ENCODE data around the gene RPRD1A.
A peak's percentile ranks its signal among the peaks of the same experiment; 100 is the strongest.
"Not testable (repeated sequence)": the region's sequence is repeated elsewhere in the genome, so short reads cannot be mapped to it uniquely, and the experiment has no call there.

The RPRD1A gene, protein sequence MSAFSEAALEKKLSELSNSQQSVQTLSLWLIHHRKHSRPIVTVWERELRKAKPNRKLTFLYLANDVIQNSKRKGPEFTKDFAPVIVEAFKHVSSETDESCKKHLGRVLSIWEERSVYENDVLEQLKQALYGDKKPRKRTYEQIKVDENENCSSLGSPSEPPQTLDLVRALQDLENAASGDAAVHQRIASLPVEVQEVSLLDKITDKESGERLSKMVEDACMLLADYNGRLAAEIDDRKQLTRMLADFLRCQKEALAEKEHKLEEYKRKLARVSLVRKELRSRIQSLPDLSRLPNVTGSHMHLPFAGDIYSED

DNA sequence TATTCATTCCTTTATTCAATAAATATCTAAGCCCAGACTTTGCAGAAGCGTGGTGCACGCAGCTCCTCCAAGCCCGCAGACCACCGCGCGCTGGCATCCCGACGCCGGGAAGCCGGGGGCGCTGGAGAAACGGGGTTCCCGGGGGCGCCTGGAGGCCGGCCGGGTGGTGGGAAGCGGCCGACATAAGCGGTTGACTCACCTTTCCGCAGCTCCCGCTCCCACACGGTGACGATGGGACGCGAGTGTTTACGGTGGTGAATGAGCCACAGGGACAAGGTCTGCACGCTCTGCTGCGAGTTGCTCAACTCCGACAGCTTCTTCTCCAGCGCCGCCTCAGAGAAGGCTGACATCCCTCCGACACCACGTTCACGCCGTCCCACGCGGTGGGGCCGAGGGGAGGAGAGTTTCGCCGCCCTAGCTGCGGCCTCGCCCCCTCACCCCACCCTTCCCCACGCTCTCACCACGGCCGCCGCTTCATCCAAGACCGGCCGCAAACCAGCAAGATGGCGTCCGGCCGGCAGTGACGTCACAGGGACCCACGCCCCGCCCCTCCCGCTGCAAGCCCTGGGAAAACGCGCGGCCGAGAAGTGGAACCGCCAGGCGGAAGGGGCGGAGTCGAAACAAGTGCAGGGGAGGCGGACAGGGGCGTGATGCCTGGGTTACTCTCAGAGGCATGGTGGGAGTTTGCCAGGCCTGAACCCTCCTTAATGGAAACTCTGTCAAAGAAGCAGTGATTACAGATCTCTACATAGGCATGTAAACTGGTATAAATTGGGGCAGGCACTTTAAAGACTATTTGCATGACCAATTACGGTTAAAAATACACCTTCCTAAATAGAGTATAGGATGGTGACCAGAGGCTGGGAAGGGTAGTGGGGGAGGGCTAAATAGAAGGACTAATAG lies at the start of gene RPRD1A:
RPRD1A (minus strand) TSS at position 505 of the 903 bp plus-strand sequence; CDS start at position 350, 155 bp downstream.
- FAIRE-seq (peak; percentile 97), DNase-seq (ENCODE audit: insufficient read length, low spot score) (peak; percentile 96)

DNA sequence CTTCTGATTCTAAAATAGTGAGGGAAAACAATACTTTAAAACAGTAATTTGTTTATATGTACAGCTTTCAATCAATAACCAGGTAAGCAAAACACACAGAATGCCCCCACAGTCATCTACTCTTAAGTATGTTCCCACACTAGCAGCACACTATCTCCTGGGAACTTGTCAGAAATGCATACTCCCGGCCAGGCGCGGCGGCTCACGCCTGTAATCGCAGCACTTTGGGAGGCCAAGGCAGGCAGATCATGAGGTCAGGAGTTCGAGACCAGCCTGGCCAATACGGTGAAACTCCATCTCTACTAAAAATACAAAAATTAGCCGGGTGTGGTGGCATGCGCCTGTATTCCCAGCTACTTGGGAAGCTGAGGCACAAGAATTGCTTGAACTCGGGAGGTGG lies 49.4 kb upstream of the RPRD1A start:
- not testable (repeated sequence) for FAIRE-seq; DNase-seq (ENCODE audit: insufficient read length, low spot score)

DNA sequence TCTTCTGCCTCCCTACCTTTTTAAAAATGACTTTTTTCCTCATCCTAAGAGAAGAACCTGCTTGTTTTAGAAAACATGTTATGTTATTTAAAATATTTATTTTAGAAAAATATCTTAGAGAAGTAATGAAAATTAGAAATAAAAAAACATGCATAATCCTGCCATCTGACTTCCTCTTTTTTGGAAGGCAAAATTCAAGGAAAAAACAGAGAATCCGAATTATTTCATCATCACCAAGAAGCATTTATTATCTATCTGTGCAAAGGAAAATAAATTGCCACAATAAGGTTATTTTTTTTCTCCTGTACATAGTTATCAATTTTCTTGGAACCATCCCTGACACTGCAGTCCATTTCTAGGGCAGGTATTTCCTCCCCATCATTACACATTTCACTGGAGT lies 47.4 kb upstream of the RPRD1A start:
- no peak for DNase-seq (ENCODE audit: insufficient read length, low spot score)
- no peak for FAIRE-seq

DNA sequence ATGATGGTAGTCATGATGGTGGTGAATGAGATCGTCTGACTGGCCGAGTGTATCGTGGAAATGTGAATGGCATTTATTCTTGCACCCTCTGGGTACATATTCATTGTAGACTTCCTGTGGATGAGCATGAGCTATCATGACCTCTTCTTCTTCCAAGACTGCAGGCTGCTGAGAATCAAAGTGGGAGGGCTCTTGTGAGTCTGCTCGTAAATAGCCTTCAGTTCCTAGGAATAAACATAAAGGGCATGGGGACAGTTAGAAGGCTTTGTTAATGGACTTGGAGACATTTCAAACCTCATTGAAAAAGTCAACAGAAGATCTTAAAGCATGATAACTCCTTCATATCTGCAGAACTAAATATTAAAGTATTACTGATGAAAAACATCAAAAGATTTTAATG lies 46.9 kb upstream of the RPRD1A start:
- FAIRE-seq = no peak
- no peak for DNase-seq (ENCODE audit: insufficient read length, low spot score)

DNA sequence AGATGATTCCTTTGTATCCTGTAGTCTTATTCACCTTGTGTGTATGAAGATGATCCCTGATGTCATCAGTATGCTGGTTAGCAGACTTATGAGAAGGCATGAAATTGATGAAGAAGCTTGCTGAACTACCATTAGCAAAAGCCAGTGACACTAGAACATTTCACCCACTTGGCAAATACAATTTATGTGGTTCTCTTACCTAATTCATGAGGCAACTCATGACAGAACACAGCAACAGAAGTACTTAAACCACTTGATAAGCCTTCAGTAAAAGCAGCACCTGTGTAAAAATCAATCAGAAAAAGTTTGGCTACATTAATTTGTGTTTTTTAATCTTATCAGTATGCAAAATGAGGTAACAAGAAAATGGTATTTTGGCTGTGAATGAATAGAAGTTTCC lies 44.9 kb upstream of the RPRD1A start:
- DNase-seq (ENCODE audit: insufficient read length, low spot score) (no peak), FAIRE-seq (no peak)

DNA sequence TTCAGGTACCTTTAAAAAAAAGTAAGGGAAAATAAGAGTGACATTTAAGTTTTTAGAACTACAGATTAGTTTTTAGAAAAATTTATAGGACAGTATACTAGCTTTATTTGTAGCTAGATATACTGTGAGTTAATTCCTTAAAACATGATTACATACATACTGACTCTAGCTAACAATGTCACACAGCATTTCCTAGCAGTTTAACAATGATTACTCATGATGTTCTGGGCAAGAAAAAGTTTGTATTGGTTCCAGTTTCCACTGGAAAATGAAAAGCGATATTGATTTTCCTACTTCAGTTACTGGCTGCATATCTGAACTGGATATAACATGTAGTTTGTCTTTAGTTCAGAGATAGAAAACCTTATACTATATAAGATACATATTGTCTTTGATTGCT lies 42.4 kb upstream of the RPRD1A start:
- DNase-seq (ENCODE audit: insufficient read length, low spot score) (no peak), FAIRE-seq (no peak)

DNA sequence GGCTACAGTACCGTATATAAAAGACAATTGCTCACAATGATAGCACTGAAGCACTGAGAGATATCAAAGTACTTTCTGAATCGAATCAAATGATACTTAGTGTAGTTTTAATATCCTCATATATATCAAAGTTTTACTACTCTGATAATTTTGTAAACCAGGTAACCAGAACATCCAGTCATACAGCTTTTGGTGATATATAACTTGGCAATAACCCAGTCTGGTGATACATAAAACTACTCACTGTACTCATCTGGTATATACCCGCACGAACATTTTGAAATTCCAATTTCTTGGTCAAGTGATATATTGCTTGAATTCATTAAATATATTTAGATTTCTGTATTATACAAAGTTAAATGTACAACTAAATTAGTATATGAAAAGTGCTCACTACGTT lies 41.2 kb upstream of the RPRD1A start:
- no peak for FAIRE-seq

DNA sequence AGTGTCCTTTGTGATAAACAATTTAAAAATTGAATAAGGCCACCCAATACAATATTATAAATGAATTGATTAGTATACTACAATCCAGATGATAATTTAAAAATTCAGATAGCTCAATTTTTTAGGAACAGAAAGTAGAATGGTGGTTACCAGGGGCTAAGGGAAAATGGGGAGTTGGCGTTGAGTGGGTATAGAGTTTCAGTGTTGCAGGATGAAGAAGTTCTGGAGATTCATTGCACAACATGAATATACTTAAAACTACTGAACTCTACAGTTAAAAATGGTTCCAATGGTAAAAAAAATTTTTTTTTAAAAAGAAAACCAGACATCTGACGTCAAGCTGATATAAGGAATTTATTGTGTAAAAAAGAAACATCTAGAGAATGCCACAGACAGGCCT lies 40.8 kb upstream of the RPRD1A start:
- FAIRE-seq (no peak), DNase-seq (ENCODE audit: insufficient read length, low spot score) (no peak)

More for the DNA sequence above, 41.2 kb upstream of the RPRD1A start:
- DNase-seq (ENCODE audit: insufficient read length, low spot score) = no peak

DNA sequence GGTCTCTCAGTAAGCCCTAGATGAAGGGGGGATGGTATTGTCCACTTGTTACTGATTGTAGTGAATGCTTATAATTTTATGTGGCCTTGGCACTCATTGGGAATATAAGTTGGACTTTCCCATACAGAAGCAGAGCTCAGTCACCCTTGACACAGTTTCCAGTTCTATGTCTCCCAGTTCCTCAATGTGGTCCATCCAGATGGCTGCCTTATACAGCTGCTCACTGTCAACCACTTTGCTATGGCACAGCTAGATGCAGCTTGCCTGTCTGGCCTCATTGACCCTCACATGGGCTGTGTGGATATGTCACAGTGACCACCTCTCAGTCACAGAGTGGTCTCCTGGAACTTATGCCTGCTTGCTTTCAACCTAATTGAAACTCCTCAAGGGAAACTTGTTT lies 40.1 kb upstream of the RPRD1A start:
- FAIRE-seq (no peak), DNase-seq (ENCODE audit: insufficient read length, low spot score) (no peak)

DNA sequence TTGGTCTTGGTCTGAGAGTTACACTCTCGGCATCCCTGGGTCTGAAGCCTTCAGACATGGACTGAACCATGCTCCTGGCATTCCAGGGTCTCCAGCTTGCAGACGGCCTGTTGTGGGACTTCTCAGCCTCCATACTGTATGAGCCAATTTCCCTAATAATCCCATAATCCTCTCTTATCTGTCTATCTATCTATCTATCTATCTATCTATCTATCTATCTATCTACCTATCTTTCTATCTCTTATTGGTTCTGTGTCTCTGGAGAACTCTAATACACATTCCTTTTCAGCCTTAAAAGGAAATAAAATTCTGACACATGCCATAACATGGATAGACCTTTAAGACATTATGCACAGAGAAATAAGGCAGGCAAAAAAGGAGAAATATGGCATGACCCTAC lies 37.4 kb upstream of the RPRD1A start:
- DNase-seq (ENCODE audit: insufficient read length, low spot score) (no peak), FAIRE-seq (no peak)

DNA sequence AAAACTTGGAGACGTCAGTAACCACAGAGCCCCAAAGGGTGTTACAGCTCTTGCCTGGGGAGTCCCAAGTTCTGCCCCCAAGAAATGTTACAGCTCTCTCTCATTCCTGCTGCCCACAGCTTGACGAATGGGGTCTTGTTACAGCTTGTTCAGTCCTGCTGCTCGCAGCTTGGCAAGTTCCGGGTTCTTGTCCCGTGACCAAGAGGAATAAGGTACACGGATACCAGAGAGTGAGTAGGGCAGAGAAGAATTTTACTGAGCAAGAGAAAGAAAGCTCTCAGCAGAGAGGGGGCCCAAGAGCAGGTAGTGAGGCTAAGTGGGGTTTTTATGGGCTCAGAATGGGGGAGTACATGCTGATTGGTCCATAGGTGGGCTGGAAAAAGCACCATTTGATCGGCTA lies 34.6 kb upstream of the RPRD1A start:
- FAIRE-seq (no peak), DNase-seq (ENCODE audit: insufficient read length, low spot score) (no peak)

DNA sequence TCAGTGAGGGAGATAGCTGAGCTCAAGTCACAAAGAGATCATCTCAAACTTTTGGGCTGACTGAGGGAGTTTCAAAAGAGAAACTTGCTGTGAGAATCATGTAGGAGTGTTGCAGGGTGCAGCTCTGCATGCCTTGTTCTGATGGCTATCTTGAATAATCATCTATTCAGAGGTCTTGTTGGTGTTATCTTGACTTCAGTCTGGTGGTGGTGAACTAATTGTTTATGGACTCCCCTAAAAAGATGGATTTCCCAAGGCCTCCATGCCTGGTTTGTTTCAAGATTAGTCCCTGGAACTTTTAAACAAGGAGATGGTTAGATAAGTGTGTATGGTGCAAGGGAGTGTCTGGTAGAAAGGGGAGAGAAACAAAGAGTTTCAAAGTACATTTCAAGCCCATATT lies 32.0 kb upstream of the RPRD1A start:
- DNase-seq (ENCODE audit: insufficient read length, low spot score) = no peak
- FAIRE-seq = no peak

DNA sequence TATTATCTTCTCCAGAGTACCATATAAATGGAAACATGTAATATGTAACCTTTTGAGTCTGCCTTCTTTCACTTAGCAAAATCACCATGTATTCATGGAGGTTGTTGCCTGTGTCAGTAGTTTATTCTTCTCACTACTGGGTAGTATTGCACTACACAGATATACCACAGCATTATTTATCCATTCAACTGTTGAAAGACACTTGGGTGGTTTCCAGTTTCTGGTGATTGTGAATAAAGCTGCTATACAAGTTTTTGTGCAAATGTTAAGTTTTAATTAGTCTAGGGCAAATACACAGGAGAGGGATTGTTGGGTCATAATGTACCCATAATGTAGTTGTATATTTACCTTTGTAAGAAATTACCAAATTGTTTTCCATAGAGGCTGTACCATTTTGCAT lies 29.6 kb upstream of the RPRD1A start:
- DNase-seq (ENCODE audit: insufficient read length, low spot score) (no peak), FAIRE-seq (no peak)

DNA sequence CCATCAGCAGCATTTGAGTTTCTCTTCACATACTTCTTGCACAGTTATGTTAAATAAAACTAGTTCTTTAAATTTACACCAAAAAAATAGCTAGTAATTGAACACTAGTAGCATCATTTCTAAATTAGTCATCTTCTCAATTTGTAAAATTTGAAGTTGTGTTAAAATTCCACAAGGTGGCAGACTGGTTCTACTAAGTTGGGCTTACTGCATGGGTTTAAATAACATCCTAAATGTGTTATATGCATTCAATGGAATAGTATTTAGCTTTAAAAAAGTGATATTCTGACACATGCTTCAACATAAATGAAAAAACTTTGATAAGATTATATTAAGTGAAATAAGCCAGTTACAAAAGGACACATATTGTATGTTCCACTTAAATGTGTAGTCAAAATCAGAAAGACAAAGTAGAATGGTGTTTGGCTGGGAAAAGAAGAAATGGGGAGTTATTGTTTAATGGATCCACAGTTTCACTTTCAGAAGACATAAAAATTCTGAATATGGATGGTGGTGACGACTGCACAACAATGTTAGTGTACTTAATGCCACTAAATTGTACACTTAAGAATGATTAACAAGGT lies 28.7 kb upstream of the RPRD1A start:
- DNase-seq (ENCODE audit: insufficient read length, low spot score) = no peak
- FAIRE-seq = peak; percentile 58

DNA sequence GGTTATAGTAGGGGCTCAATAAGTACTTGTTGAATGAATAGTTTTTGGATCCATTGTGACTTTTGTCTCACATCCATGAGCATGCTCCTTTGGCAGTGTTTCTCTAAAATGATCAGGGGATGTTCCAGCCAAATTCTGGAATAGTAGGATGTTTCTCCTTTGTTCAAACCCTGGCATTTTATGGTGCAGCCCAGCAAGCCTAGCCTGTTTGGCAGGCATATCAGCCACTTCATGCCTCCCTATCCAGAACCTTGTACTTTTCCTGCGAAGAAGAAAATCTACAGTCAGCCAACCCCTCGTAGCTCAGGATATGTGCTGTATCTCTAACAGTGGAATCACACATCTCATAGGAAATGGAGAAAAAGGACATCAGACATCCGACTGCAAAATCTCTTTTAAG lies 27.1 kb upstream of the RPRD1A start:
- FAIRE-seq (no peak), DNase-seq (ENCODE audit: insufficient read length, low spot score) (no peak)

DNA sequence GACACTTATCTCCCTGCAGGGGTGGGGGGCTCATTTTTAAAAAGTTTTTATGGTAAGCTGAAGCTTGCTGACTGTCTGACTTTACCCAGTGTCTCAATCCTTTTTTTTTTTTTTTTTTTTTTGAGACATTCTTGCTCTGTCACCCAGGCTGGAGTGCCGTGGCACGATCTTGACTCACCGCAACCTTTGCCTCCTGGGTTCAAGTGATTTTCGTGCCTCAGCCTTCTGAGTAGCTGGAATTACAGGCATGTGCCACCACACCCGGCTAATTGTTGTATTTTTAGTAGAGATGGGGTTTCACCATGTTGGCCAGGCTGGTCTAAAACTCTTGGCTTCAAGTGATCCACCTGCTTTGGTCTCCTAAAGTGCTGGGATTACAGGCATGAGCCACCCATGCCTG lies 24.8 kb upstream of the RPRD1A start:
- not testable (repeated sequence) for FAIRE-seq; DNase-seq (ENCODE audit: insufficient read length, low spot score)

DNA sequence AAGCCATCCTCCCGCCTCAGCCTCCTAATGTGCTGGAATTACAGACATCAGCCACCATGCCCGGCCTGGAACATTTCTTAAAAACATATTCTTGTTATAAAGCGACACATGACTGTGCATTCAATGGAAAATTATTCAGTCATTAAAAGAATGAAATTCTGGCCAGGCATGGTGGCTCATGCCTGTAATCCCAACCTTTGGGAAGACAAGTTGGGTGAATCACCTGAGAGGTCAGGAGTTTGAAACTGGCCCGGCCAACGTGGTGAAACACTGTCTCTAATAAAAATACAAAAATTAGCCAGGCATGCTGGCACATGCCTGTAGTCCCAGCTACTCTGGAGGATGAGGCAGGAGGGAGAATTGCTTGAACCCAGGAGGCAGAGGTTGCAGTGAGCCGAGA lies 21.6 kb upstream of the RPRD1A start:
- no peak for FAIRE-seq

DNA sequence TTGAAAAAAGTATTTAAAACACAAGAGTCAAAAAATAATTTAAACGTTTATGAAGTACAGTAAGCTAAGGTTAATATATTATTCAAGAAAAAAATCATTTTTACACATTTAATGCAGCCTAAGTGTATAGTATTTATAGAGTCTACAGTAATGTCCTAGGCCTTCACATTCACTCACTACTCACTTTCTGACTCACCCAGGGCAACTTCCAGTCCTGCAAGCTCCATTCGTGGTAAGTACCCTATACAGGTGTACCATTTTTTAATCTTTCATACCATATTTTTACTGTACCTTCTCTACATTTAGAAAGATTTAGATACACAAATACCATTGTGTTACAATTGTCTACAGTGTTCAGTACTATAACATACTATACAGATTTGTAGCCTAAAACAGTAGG lies 20.9 kb upstream of the RPRD1A start:
- DNase-seq (ENCODE audit: insufficient read length, low spot score) = no peak

More for the DNA sequence above, 21.6 kb upstream of the RPRD1A start:
- DNase-seq (ENCODE audit: insufficient read length, low spot score) = no peak

DNA sequence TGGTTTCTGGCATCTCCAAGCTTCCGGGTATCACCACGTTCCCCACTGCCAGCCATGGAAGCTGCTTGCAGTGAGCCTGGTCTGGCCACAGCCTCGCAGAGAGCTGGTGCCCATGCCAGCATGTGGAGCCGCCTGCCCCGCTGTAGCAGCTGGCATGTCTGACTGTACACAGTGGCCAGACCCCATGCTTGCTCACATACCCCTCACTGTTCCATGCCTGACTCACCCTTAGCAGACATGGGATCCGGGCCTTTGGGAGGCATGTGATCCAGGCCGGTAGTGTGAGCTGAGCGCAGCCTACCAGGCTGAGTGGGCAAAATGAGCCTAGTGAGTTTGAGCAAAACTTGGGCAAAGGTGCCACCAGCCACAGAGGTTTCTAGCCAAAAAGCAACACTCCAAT lies 18.8 kb upstream of the RPRD1A start:
- no peak for DNase-seq (ENCODE audit: insufficient read length, low spot score)
- no peak for FAIRE-seq

More for the DNA sequence above, 20.9 kb upstream of the RPRD1A start:
- no peak for FAIRE-seq

DNA sequence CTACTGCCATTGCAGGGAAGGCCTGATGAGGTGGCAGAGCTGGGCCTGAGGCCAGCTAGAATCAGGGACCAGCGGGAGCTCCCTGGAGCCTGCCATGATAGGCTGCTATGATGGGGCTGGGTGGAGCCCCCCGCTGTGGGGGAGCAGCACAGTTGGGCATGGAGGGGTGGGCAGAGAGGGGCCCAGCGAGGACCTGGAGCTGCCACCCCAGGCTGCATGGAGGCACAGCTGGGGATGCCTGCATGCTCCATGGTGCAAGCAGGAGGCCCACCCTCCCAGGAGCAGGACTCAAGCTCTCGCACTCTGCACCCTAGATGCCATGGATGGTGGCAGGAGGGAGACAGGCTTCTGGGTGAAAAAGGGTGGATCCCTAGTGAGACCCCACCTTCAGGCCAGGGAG lies 17.8 kb upstream of the RPRD1A start:
- FAIRE-seq = no peak

DNA sequence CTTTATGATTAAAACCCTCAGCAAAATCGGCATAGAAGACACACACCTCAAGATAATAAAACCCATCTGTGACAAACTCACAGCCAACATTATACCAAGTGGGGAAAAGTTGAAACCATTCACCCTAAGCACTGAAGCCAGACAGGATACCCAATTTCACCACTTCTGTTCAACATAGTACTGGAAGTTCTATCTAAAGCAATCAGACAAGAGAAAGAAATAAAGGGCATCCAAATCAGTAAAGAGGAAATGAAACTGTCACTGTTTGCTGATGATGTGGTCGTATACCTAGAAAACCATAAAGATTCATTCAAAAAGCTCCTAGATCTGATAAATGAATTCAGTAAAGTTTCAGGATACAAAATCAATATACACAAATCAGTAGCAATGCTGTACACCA lies 16.4 kb upstream of the RPRD1A start:
- DNase-seq (ENCODE audit: insufficient read length, low spot score) (no peak), FAIRE-seq (no peak)

More for the DNA sequence above, 17.8 kb upstream of the RPRD1A start:
- DNase-seq (ENCODE audit: insufficient read length, low spot score) = no peak

Measured in GM19239 (cell line).